Stimulated activated CD4-positive, alpha-beta T cell treated with anti-CD3 and anti-CD28 coated beads, Interleukin-12 subunit alpha, Interleukin-12 subunit beta, amount 100 ng/mL, for 24 hours (primary cell): ENCODE data around the gene CAMK2G.
"Not testable (repeated sequence)": the region's sequence is repeated elsewhere in the genome, so short reads cannot be mapped to it uniquely, and the experiment has no call there.

ENCODE experiments used
- DNase-seq, 2 experiments: peaks; one replicate each; pipeline ENCODE4 v3.0.0-alpha.2; 2020; ENCODE audit warnings: low read depth in 2 of 2

CAMK2G gene

DNA sequence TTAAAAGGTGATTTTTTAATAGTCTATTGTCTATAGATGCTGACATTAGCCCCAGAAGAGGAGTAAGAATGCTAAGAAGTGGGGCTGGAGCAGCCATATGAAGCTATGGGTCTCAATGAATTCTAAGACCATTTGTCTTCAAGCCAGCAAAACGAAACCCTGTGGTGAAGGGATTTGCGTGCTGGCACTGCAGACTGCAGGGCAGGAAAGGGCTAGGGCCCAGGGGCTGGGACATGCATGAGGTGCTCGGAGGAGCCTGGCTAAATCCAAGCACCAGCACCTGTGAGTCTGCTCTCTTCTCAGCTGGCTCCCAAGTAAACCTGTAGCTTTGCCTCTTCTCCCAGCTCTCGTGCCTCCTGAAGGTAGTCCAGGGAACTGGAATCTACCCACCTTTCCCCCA lies 61.7 kb downstream of the CAMK2G start:
- DNase-seq, result no peak

DNA sequence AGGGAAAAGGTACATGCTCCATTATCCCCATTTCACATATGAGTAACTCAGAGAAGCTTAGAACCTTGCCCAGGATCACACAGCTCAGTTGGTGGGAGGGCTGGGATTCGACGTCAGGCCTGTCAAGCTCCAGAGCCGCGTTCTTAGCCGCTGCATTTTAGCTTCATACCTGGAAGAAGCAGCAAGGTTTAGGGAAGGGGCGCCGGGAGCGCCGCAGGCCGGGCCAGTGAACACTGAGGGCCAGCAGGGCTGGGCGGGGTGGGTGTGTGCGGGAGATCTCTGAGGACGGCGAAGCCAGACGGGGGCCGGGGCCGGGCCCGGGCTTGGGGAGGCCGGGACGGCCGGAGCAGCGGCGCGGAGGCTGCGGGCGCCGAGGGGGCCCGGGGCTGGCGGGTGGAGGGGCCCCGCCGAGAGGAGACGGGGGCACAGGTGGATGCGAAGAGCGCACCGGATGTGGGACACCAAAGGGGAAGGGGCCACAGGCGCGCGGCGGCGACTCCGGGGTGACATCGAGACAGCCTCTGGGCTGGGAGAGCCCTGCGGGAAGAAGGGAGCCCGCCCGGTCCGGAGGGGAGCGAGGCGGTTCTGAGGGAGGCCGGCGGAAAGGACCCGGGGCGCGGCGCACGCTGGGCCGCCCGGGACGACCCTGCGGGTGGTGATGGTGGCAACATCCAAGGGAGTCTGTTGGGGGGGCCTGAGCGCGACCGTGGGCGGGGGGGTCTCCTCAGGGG lies 63.5 kb downstream of the CAMK2G start:
- DNase-seq, result peak; percentile 41 to 46

- no peak for DNase-seq
These were observed 64.0 kb downstream of the CAMK2G start for GRCh38 chr10:73810358-73810734.

DNA sequence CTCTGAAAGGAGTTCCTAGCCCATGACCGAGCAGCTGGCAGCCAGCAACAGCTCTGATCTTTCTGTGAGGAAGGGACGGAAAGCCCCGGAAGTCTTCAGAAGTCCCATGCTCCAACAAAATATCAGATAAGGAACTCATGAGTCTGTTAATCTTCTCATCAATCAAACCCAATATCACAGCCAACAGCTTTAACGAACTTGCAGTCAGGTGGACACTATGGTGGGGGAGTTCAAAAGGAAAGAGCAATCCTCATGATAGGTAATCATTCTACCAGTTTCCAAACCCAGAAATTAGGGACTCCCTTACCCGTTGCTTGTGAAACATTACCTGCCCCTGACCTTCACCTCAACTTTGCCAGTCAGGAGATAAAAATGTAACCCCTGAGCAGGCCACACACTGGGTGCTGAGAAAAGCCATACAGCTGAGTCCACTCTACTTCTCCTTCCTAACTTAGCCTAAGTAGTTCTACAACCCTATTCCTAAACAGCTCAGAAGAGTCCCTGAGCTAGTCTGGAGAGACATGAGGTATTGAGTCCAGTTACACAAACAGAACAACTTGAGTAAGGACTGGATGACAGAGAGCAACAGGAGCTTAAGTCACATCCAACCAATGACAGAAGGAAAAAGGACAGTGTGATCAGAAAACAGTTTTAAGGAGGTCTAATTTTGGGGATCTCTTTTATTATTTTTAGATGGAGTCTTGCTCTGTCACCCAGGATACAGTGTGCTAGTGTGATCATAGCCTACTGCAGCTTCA lies 65.1 kb downstream of the CAMK2G start:
- DNase-seq, result no peak

DNA sequence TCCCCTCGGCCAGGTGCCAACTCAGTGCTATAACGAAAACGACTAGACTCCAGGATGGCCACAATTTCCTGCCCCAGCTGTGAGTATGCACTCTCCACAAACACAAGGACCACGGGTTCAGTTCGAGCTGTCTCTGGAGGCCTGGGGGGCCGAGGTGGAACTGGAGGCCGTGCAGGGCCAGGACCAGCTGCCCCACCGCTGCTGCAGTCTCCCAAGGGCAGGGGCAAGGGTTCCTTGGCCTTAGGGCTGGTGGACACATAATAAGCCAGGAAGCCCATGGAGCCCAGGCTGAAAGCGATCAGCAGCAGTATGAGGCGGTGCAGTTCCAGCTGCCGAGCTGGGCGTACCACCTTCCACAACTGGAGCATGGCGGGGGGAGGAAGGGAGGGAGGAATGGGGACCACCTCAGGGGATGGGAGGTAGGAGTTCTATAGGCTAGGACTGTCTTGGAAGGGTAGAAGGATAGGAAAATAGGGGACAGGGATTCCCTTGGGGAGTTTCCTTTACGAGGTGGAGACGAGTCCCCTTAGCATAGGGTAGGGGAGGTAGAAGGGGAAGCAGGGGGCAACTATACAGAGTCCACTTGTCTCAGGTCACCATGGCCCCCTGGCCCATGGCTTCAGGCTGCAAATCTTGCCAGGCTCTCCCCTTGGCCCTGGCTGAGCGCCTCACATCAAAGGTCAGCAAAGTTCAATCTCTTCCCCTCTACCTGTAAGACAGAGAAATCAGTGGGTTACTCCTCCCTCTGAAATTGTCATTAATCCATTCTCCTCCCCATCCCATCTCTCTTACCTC lies 66.1 kb downstream of the CAMK2G start:
- no peak for DNase-seq

GRCh38 chr10:73807471-73807870 lies 66.9 kb downstream of the CAMK2G start:
- no peak for DNase-seq

DNA sequence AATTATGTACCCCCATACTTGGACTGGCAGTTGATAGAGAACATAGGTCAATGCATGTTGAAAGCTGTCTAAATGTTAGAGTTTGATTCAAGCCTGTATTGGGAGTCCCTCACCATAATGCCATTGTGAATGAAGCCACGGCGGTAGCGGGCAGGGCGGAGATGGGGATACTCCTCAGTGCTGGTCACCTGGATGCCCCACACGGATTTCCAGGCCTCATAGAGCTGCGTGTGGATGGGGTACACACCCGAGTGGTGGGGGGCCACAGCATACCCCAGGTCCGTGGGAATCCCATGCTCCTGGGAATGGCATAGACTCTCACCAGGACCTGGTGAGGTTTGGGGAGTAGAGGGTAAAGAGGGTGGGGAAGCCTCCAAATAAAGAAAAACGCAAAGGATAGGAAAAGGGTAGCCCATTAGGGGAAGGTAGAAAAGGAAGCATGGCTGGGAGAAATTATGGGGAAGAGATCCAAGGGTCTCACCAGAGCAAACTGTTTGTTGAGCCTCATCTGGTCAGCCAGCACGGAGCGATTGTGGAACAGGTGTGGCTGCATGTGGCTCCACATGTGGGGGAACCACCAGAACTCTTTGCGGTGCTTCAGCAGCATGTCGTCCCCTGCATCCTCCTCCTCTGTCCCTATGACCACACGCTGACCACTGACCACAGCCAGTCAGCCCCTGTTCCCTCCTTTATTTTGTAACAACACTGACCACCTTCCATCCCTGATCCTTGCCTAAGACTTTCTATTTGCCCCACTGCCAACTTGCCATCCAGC lies 68.0 kb downstream of the CAMK2G start:
- DNase-seq, result no peak

DNA sequence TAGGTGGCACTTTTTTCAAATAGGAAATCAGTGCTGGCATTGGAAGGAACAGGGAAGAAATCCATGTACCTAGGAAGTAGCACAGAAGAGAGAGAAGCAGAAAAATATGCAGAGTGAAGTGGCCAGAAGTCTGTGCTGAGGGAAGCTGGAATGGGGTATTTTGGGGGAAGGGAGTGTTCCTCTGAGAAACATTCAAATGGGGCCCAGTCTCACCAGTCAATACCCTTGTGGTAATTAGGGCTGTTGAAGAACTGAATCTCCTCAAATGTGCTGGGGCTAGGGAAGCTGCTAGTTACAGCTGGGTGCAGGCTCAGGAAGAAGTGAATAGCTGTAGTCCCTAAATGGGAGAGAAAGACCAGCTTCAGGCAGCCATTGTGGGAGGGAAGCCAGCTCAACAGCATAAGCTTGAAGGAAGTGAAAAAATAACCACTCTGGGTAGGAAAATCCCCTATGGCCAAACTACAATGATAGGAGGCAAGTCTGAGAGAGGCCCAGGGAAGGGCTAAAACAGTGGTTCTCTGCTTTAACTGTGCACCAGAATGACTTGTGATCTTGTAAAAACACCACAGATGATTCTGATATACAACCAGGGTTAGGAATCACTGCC lies 70.6 kb downstream of the CAMK2G start:
- no peak for DNase-seq

DNA sequence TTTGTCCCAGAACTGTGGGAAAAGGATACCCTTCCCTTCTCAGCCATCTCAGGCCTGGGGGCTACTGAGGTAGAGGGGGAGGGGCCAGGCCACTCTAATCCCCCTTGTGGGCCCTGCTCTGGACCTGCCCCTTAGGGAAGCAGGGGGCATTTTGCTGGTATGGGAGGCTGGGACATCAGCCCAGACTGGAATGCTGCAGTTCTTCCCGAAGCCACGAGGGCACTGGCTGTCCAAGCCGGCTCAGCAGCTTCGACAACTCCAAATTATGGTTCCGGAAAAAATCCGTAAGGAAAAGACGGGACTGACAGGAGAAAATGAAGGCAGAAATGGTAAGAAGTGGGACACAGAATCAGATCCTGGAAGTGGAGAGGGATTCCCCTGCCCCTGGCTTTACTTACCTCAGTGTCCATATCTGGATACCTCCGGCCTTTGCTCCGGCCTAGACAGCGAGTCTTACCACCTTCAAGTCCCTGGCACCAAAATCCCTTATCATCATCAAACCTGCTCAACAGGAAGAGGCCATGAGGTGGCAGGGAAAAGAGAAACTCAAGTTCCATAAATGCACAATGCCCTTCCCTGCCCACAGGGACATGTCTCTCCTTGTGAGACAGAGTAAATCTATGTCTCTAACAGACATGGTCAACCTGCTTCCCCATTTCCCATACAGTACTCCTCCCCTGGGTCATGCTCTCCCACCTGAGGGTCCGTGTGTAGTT lies 71.9 kb downstream of the CAMK2G start:
- no peak for DNase-seq

DNA sequence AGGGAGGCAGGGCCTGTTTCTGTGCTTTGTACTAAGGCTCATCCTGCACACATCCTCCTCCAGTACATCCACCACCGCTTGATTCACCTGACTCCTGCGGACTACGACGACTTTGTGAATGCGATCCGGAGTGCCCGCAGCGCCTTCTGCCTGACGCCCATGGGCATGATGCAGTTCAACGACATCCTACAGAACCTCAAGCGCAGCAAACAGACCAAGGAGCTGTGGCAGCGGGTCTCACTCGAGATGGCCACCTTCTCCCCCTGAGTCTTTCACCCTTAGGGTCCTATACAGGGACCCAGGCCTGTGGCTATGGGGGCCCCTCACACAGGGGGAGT lies 73.1 kb downstream of the CAMK2G start:
- DNase-seq, result no peak

DNA sequence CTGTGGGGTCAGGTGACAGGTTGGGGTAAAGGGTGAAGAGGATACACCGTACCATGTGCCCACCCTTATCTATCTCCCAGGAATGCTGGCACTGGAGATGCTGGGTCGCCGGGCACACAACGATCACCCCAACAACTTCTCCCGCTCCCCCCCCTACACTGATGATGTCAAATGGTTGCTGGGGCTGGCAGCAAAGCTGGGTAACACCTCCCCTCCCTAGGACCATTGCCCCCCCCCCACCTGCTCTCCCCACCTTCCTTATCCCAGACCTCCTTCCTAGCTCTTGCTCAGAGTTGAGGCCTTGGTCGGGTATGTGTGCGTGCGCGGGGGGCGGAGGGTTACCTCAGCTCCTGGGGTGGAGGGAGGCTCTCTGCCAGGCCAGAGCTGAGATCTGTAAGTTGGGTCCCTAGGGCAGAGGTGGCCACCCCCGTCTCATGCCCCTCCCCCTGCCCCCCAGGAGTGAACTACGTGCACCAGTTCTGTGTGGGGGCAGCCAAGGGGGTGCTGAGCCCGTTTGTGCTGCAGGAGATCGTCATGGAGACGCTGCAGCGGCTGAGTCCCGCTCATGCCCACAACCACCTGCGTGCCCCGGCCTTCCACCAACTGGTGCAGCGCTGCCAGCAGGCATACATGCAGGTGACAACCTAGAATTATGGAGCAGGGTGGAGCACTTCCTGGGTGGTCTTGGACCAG lies 73.6 kb downstream of the CAMK2G start:
- no peak for DNase-seq

- no peak for DNase-seq
These were observed 74.3 kb downstream of the CAMK2G start for GRCh38 chr10:73799899-73800559.

- DNase-seq, result no peak
These were observed 75.3 kb downstream of the CAMK2G start for GRCh38 chr10:73798927-73799560.

DNA sequence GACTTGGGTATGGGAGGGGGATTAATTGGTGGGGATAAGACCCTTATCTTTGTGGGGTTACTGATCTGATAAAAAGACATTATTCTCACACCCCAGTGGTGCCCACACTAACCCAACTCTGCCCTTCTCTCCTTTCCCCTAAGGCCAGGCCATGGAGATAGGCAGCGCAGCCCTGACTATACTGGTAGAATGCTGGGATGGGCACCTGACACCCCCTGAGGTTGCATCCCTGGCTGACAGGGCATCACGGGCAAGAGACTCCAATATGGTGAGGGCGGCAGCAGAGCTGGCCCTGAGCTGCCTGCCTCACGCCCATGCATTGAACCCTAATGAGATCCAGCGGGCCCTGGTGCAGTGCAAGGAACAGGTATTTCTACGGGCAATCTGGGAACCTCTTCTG lies 76.3 kb downstream of the CAMK2G start:
- no peak for DNase-seq

- no peak for DNase-seq
These were observed 76.9 kb downstream of the CAMK2G start for GRCh38 chr10:73797324-73798025.

DNA sequence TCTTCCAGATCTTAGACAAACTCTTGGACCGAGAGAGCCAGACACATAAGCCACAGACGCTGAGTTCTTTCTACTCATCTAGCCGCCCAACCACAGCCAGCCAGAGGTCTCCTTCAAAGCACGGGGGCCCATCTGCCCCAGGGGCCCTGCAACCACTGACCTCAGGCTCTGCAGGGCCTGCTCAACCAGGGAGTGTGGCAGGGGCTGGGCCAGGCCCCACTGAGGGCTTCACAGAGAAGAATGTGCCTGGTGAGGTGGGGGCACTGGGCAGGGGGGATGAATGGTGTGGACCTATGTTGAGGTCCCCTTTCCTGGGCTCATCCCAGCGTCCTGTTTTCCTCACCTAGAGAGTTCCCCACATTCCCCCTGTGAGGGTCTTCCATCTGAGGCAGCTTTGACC lies 77.6 kb downstream of the CAMK2G start:
- DNase-seq, result no peak

- DNase-seq, result not testable (repeated sequence)
These were observed 78.3 kb downstream of the CAMK2G start for GRCh38 chr10:73796035-73796434.

GRCh38 chr10:73795491-73795890 lies 78.9 kb downstream of the CAMK2G start:
- DNase-seq, result not testable (repeated sequence)

DNA sequence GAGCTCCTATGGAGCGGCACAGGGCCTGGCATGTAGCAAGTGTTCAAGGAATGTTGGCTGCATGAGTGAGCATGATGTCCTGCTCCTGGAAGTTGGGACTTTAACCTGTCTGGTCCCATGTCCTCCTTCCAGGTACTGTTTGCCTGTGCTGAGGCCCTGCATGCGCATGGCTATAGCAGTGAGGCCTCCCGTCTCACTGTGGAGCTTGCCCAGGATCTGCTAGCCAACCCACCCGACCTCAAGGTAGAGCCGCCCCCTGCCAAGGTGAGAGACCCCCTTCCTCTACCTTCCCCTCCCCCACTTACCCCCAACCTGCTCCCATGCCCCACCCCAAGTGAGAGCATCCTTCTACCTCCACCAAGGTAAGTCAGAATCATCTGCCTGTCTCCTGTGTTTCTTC lies 80.9 kb downstream of the CAMK2G start:
- DNase-seq, result no peak
